ENCODE measurements around the gene CDRT15L2. TPM values are rescaled to one million over a fixed set of nuclear protein-coding genes. Genes with fewer than 3 reads are reported as not detected.
"Not testable (repeated sequence)": the region's sequence is repeated elsewhere in the genome, so short reads cannot be mapped to it uniquely, and the experiment has no call there.

Gene CDRT15L2
- total RNA-seq, result not detected in 2 replicates
- not detected for total RNA-seq (2013)
- not detected in 2 replicates for polyA plus RNA-seq
- not detected in 2 replicates for polyA minus RNA-seq

GRCh38 chr17:20579424-20579823 lies at the start of gene CDRT15L2:
TSS of gene CDRT15L2 (plus strand) at chr17:20579724. CDS start at chr17:20579744, 20 bp downstream.
- H3K79me2 ChIP-seq (ENCODE audit: control insufficient read depth, insufficient read depth, low read length); H3K4me1 ChIP-seq (ENCODE audit: control insufficient read depth in 2 of 2, insufficient read depth in 2 of 2, low read length in 2 of 2); H3K4me2 ChIP-seq (replicated peaks; ENCODE audit: low read depth, low read length, poor library complexity, severe bottlenecking); H3K9ac ChIP-seq (ENCODE audit: low read length); H3K36me3 ChIP-seq (replicated peaks in 1 of 2; ENCODE audit: control extremely low read depth in 1 of 2, control insufficient read depth in 1 of 2, extremely low read depth in 1 of 2, insufficient read depth in 2 of 2, low read length in 1 of 2); H3K27ac ChIP-seq (ENCODE audit: low read length in 2 of 2); H3K4me3 ChIP-seq (ENCODE audit: control extremely low read depth in 1 of 5, extremely low read depth in 1 of 5, insufficient read depth in 1 of 5, low read depth in 2 of 5, low read length in 4 of 5); H2AFZ ChIP-seq (ENCODE audit: insufficient read depth, low read depth, low read length, poor library complexity, severe bottlenecking); H3K4me1 Mint-ChIP-seq; ATAC-seq (ENCODE audit: low read depth); intact Hi-C loops (cut with micrococcal nuclease); DNase-seq; POLR2A ChIA-PET; H3K27ac Mint-ChIP-seq; H3K4me3 Mint-ChIP-seq; H3K27me3 ChIP-seq (replicated peaks in 1 of 4; ENCODE audit: control extremely low read depth in 1 of 4, control insufficient read depth in 3 of 4, insufficient read depth in 4 of 4, low read length in 3 of 4); H4K20me1 ChIP-seq (ENCODE audit: control insufficient read depth, insufficient read depth, low read length, poor library complexity, severe bottlenecking); CTCF ChIA-PET; H3K9me3 Mint-ChIP-seq (ENCODE audit: insufficient read depth); H3K9me3 ChIP-seq (ENCODE audit: control extremely low read depth in 1 of 3, control insufficient read depth in 2 of 3, insufficient read depth in 1 of 3, low read length in 2 of 3); H3K27me3 Mint-ChIP-seq: not testable (repeated sequence)
- 97% methylated on average over 7 of the region's 12 CpGs for WGBS (ENCODE audit: insufficient coverage)

- H2AFZ ChIP-seq (ENCODE audit: insufficient read depth, low read depth, low read length, poor library complexity, severe bottlenecking); H3K4me2 ChIP-seq (replicated peaks; ENCODE audit: low read depth, low read length, poor library complexity, severe bottlenecking); H3K4me1 ChIP-seq (ENCODE audit: control insufficient read depth in 2 of 2, insufficient read depth in 2 of 2, low read length in 2 of 2); H3K27me3 Mint-ChIP-seq; H3K79me2 ChIP-seq (ENCODE audit: control insufficient read depth, insufficient read depth, low read length); intact Hi-C loops (cut with micrococcal nuclease); POLR2A ChIA-PET; DNase-seq; H4K20me1 ChIP-seq (ENCODE audit: control insufficient read depth, insufficient read depth, low read length, poor library complexity, severe bottlenecking); H3K4me3 ChIP-seq (ENCODE audit: control extremely low read depth in 1 of 5, extremely low read depth in 1 of 5, insufficient read depth in 1 of 5, low read depth in 2 of 5, low read length in 4 of 5); H3K36me3 ChIP-seq (replicated peaks in 1 of 2; ENCODE audit: control extremely low read depth in 1 of 2, control insufficient read depth in 1 of 2, extremely low read depth in 1 of 2, insufficient read depth in 2 of 2, low read length in 1 of 2); H3K9me3 ChIP-seq (ENCODE audit: control extremely low read depth in 1 of 3, control insufficient read depth in 2 of 3, insufficient read depth in 1 of 3, low read length in 2 of 3); H3K9ac ChIP-seq (ENCODE audit: low read length); H3K9me3 Mint-ChIP-seq (ENCODE audit: insufficient read depth); H3K27ac Mint-ChIP-seq; H3K27me3 ChIP-seq (replicated peaks in 1 of 4; ENCODE audit: control extremely low read depth in 1 of 4, control insufficient read depth in 3 of 4, insufficient read depth in 4 of 4, low read length in 3 of 4); ATAC-seq (ENCODE audit: low read depth); H3K27ac ChIP-seq (ENCODE audit: low read length in 2 of 2); CTCF ChIA-PET: not testable (repeated sequence)
- 93% methylated on average over 2 of the region's 6 CpGs for whole genome bisulfite sequencing (ENCODE audit: insufficient coverage)
- Mint-ChIP-seq H3K4me1 (peaks cover 10% of the 10 kb centered on the region), H3K4me3 (peak overlapping the region; percentile 61)
These were observed 49.4 kb upstream of the CDRT15L2 start for GRCh38 chr17:20530104-20530503.

- H3K27me3 Mint-ChIP-seq; DNase-seq; H3K9me3 Mint-ChIP-seq (ENCODE audit: insufficient read depth); CTCF ChIA-PET; H3K27ac Mint-ChIP-seq; intact Hi-C loops (cut with micrococcal nuclease); H3K27ac ChIP-seq (ENCODE audit: low read length in 2 of 2); H3K79me2 ChIP-seq (ENCODE audit: control insufficient read depth, insufficient read depth, low read length); H3K27me3 ChIP-seq (replicated peaks in 1 of 4; ENCODE audit: control extremely low read depth in 1 of 4, control insufficient read depth in 3 of 4, insufficient read depth in 4 of 4, low read length in 3 of 4); H3K4me1 ChIP-seq (ENCODE audit: control insufficient read depth in 2 of 2, insufficient read depth in 2 of 2, low read length in 2 of 2); H3K9ac ChIP-seq (ENCODE audit: low read length); POLR2A ChIA-PET; H3K36me3 ChIP-seq (replicated peaks in 1 of 2; ENCODE audit: control extremely low read depth in 1 of 2, control insufficient read depth in 1 of 2, extremely low read depth in 1 of 2, insufficient read depth in 2 of 2, low read length in 1 of 2); H3K9me3 ChIP-seq (ENCODE audit: control extremely low read depth in 1 of 3, control insufficient read depth in 2 of 3, insufficient read depth in 1 of 3, low read length in 2 of 3); ATAC-seq (ENCODE audit: low read depth); H4K20me1 ChIP-seq (ENCODE audit: control insufficient read depth, insufficient read depth, low read length, poor library complexity, severe bottlenecking): not testable (repeated sequence)
- Mint-ChIP-seq H3K4me3 (peak overlapping the region; percentile 60), H3K4me1 (peaks cover 11% of the 10 kb centered on the region)
- peak overlapping the region; percentile 66 for H2AFZ ChIP-seq (ENCODE audit: insufficient read depth, low read depth, low read length, poor library complexity, severe bottlenecking)
- WGBS (ENCODE audit: insufficient coverage), result no CpG with 5 or more reads among the region's 31 CpGs
- H3K4me3 ChIP-seq (ENCODE audit: control extremely low read depth in 1 of 5, extremely low read depth in 1 of 5, insufficient read depth in 1 of 5, low read depth in 2 of 5, low read length in 4 of 5), result peak overlapping the region in 4 of 5 experiments; percentile 29 to 52 (median 38)
- peak overlapping the region; percentile 38 for H3K4me2 ChIP-seq (replicated peaks; ENCODE audit: low read depth, low read length, poor library complexity, severe bottlenecking)
These were observed 46.9 kb upstream of the CDRT15L2 start for GRCh38 chr17:20532544-20533090.

- intact Hi-C loops (cut with micrococcal nuclease); H4K20me1 ChIP-seq (ENCODE audit: control insufficient read depth, insufficient read depth, low read length, poor library complexity, severe bottlenecking); H3K9me3 Mint-ChIP-seq (ENCODE audit: insufficient read depth); DNase-seq; CTCF ChIA-PET; H3K9me3 ChIP-seq (ENCODE audit: control extremely low read depth in 1 of 3, control insufficient read depth in 2 of 3, insufficient read depth in 1 of 3, low read length in 2 of 3); POLR2A ChIA-PET; H3K4me1 ChIP-seq (ENCODE audit: control insufficient read depth in 2 of 2, insufficient read depth in 2 of 2, low read length in 2 of 2); H3K27me3 ChIP-seq (replicated peaks in 1 of 4; ENCODE audit: control extremely low read depth in 1 of 4, control insufficient read depth in 3 of 4, insufficient read depth in 4 of 4, low read length in 3 of 4); H3K9ac ChIP-seq (ENCODE audit: low read length); ATAC-seq (ENCODE audit: low read depth); H3K79me2 ChIP-seq (ENCODE audit: control insufficient read depth, insufficient read depth, low read length); H3K27ac ChIP-seq (ENCODE audit: low read length in 2 of 2); H3K27me3 Mint-ChIP-seq; H3K36me3 ChIP-seq (replicated peaks in 1 of 2; ENCODE audit: control extremely low read depth in 1 of 2, control insufficient read depth in 1 of 2, extremely low read depth in 1 of 2, insufficient read depth in 2 of 2, low read length in 1 of 2): not testable (repeated sequence)
- Histone ChIP-seq H2AFZ (ENCODE audit: insufficient read depth, low read depth, low read length, poor library complexity, severe bottlenecking) (peak overlapping the region; percentile 66), H3K4me2 (replicated peaks; ENCODE audit: low read depth, low read length, poor library complexity, severe bottlenecking) (peak overlapping the region; percentile 38), H3K4me3 (ENCODE audit: control extremely low read depth in 1 of 5, extremely low read depth in 1 of 5, insufficient read depth in 1 of 5, low read depth in 2 of 5, low read length in 4 of 5) (peak overlapping the region in 2 of 5 experiments; percentile 9 to 40)
- Mint-ChIP-seq H3K4me1 (peaks cover 11% of the 10 kb centered on the region), H3K4me3 (peak overlapping the region; percentile 60), H3K27ac (peak overlapping the region; percentile 32)
- WGBS (ENCODE audit: insufficient coverage), result 57% methylated on average over 6 of the region's 11 CpGs
These were observed 46.3 kb upstream of the CDRT15L2 start for GRCh38 chr17:20533206-20533605.

Measured in B cell (primary cell).